ENCODE data around the gene ZNF22. TPM values are rescaled to one million over a fixed set of nuclear protein-coding genes. Genes with fewer than 3 reads are reported as not detected.

The ZNF22 gene
- total RNA-seq, 1 donor from 2014 or later: 24.9 TPM

- ATAC-seq (no peak), DNase-seq (ENCODE audit: low spot score) (no peak)
- intact Hi-C loops (cut with DNase I): no loop called here
These were observed 16.8 kb upstream of the ZNF22 start for GRCh38 chr10:44983895-44984278.

- ATAC-seq (no peak), DNase-seq (ENCODE audit: low spot score) (no peak)
- intact Hi-C loops (cut with DNase I): no loop called here
These were observed 16.0 kb upstream of the ZNF22 start for GRCh38 chr10:44984671-44985101.

GRCh38 chr10:44985175-44985681 is 15.5 kb upstream of the ZNF22 start:
- ATAC-seq: no peak
- intact Hi-C loops (cut with DNase I): no loop called here
- no peak for DNase-seq (ENCODE audit: low spot score)

- ATAC-seq: no peak
- DNase-seq (ENCODE audit: low spot score): no peak
- intact Hi-C loops (cut with DNase I): no loop called here
These were observed 14.5 kb upstream of the ZNF22 start for GRCh38 chr10:44986179-44986578.

GRCh38 chr10:44986670-44987069 is 14.1 kb upstream of the ZNF22 start:
- ATAC-seq: peak; percentile 63
- DNase-seq (ENCODE audit: low spot score): no peak
- intact Hi-C loops (cut with DNase I): no loop called here

- intact Hi-C loops (cut with DNase I): no loop called here
- DNase-seq (ENCODE audit: low spot score): no peak
- no peak for ATAC-seq
These were observed 11.7 kb upstream of the ZNF22 start for GRCh38 chr10:44988957-44989585.

- peak; percentile 64 for DNase-seq (ENCODE audit: low spot score)
- no peak for ATAC-seq
These were observed 11.0 kb upstream of the ZNF22 start for GRCh38 chr10:44989597-44990301.

GRCh38 chr10:44990302-44990655 is 10.4 kb upstream of the ZNF22 start:
- DNase-seq (ENCODE audit: low spot score): no peak
- no peak for ATAC-seq
- intact Hi-C loops (cut with DNase I): no loop called here

More at GRCh38 chr10:44989597-44990301, 11.0 kb upstream of the ZNF22 start:
- intact Hi-C loops (cut with DNase I): no loop called here

GRCh38 chr10:44990965-44991364 is 9.8 kb upstream of the ZNF22 start:
- no peak for ATAC-seq
- no peak for DNase-seq (ENCODE audit: low spot score)
- intact Hi-C loops (cut with DNase I): no loop called here

- intact Hi-C loops (cut with DNase I): no loop called here
- DNase-seq (ENCODE audit: low spot score) (peak; percentile 62), ATAC-seq (no peak)
These were observed 9.2 kb upstream of the ZNF22 start for GRCh38 chr10:44991571-44991970.

- peak; percentile 58 for DNase-seq (ENCODE audit: low spot score)
- intact Hi-C loops (cut with DNase I): no loop called here
- no peak for ATAC-seq
These were observed 8.5 kb upstream of the ZNF22 start for GRCh38 chr10:44992070-44992731.

GRCh38 chr10:44992732-44993225 is 7.9 kb upstream of the ZNF22 start:
- DNase-seq (ENCODE audit: low spot score): no peak
- ATAC-seq: no peak
- intact Hi-C loops (cut with DNase I): no loop called here

- ATAC-seq (no peak), DNase-seq (ENCODE audit: low spot score) (peak; percentile 53)
- intact Hi-C loops (cut with DNase I): no loop called here
These were observed 7.3 kb upstream of the ZNF22 start for GRCh38 chr10:44993226-44993921.

GRCh38 chr10:44993922-44994751 is 6.6 kb upstream of the ZNF22 start:
- intact Hi-C loops (cut with DNase I): no loop called here
- ATAC-seq: no peak
- DNase-seq (ENCODE audit: low spot score): no peak

GRCh38 chr10:44994752-44995530 is 5.8 kb upstream of the ZNF22 start:
- intact Hi-C loops (cut with DNase I): no loop called here
- ATAC-seq: no peak
- DNase-seq (ENCODE audit: low spot score): peak; percentile 57

GRCh38 chr10:44995581-44995913 is 5.2 kb upstream of the ZNF22 start:
- intact Hi-C loops (cut with DNase I): no loop called here
- DNase-seq (ENCODE audit: low spot score) (no peak), ATAC-seq (no peak)

GRCh38 chr10:44995914-44996669 is 4.6 kb upstream of the ZNF22 start:
- intact Hi-C loops (cut with DNase I): no loop called here
- peak; percentile 83 for DNase-seq (ENCODE audit: low spot score)

More at GRCh38 chr10:44995914-44996669, 4.6 kb upstream of the ZNF22 start:
- ATAC-seq: peak; percentile 84

Data from sciatic nerve (tissue), 2 donors.